Ishikawa (cell line): ENCODE results near the gene ANKRD11.

Source experiments
- CREB1 ChIP-seq: IDR thresholded peaks from 2 replicates; pipeline ENCODE4 v1.6.1; 2012; ENCODE audit warnings: low read depth
- EP300 ChIP-seq: IDR thresholded peaks from 2 replicates; pipeline ENCODE4 v1.6.1; 2012; ENCODE audit warnings: borderline replicate concordance
- FOXM1 ChIP-seq: IDR thresholded peaks from 2 replicates; pipeline ENCODE4 v1.6.1; 2012; ENCODE audit warnings: low read depth, borderline replicate concordance
- MAX ChIP-seq: IDR thresholded peaks from 2 replicates; pipeline ENCODE4 v1.6.1; 2012
- NFIC ChIP-seq: IDR thresholded peaks from 2 replicates; pipeline ENCODE4 v1.6.1; 2012
- RAD21 ChIP-seq: IDR thresholded peaks from 2 replicates; pipeline ENCODE4 v1.6.1; 2012; ENCODE audit warnings: low read depth
- REST ChIP-seq: IDR thresholded peaks from 2 replicates; pipeline ENCODE4 v1.6.1; 2012; ENCODE audit warnings: low read depth, mild to moderate bottlenecking
- TAF1 ChIP-seq: IDR thresholded peaks from 2 replicates; pipeline ENCODE4 v1.6.1; 2012; ENCODE audit warnings: low read depth, mild to moderate bottlenecking
- YY1 ChIP-seq: IDR thresholded peaks from 2 replicates; pipeline ENCODE4 v1.6.1; 2012; ENCODE audit warnings: low read depth
- ZBTB7A ChIP-seq: IDR thresholded peaks from 2 replicates; pipeline ENCODE4 v1.6.1; 2012; ENCODE audit warnings: low read depth

GRCh38 chr16:89444728-89445127 lies 45.6 kb downstream of the ANKRD11 start:
- TF ChIP-seq REST: no peak
- TF ChIP-seq YY1: no peak
- TF ChIP-seq CREB1: no peak
- TF ChIP-seq TAF1: no peak
- no peak for TF ChIP-seq RAD21
- TF ChIP-seq MAX: no peak
- TF ChIP-seq EP300: no peak
- TF ChIP-seq ZBTB7A: no peak
- no peak for TF ChIP-seq FOXM1
- TF ChIP-seq NFIC: no peak
